ENCODE results near the gene GNRH2. TPM values are rescaled to one million over a fixed set of nuclear protein-coding genes. Genes with fewer than 3 reads are reported as not detected.

GNRH2 gene
- polyA plus RNA-seq, 1 of the 3 experiments (the other 2 are of a cell fraction), result 0.58 TPM

DNA sequence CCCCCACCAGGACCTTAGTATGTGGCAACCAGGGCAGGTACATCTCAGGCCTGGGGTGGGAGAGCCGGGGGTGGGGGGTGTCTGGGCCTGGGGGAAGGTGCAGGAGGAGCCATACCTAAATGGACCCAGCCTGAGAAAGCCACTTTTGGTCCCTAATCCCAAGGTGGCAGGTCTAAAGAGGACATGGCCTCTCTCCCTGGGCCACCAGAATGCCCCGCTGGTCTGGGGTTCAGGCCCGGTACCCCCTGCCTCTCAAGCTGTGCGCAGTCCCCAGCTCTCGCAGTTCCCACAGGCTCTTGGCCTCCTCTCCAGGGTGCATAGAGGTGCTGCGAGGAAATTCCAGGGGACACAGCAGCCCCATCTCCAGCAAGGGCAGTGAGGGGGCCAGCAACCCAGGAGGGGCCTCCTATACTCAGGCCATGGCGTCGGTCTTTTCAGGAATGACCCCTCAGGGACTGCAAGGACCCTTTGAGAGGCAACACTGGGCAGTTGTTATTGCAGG, 42.2 kb downstream of the GNRH2 start:
- H4K20me1 ChIP-seq (ENCODE audit: insufficient read depth), result no peaks in the 10 kb centered on the region
- H3K36me3 ChIP-seq (replicated peaks in 1 of 2; ENCODE audit: control insufficient read depth in 1 of 2, insufficient read depth in 2 of 2, low read length in 1 of 2), result no peaks in the 10 kb centered on the region
- no peak overlapping the region for H3K4me3 ChIP-seq (ENCODE audit: low read depth in 2 of 2, low read length in 1 of 2)
- no peaks in the 10 kb centered on the region for H3K9me3 ChIP-seq
- no peak overlapping the region for H3K4me2 ChIP-seq
- no peaks in the 10 kb centered on the region for H3K79me2 ChIP-seq (ENCODE audit: insufficient read depth)
- ChIA-PET POLR2A (interaction anchor here (0.5 kb wide), 1 partner anchor 35 kb away, joined by 3 read pairs; no protein-coding TSS in a partner anchor), CTCF (interaction anchor here (1.1 to 1.2 kb wide), 2 partner anchors 8 to 29 kb away, joined by 3 to 6 read pairs; no protein-coding TSS in a partner anchor)
- no peak for DNase-seq
- peaks cover 2 to 5% of the 10 kb centered on the region in 2 experiments; a peak in 2 of 4 replicates for H3K4me1 ChIP-seq (ENCODE audit: control insufficient read depth in 1 of 2, insufficient read depth in 2 of 2, low read depth in 1 of 2, low read length in 1 of 2)
- TF ChIP-seq, protein P1, sequence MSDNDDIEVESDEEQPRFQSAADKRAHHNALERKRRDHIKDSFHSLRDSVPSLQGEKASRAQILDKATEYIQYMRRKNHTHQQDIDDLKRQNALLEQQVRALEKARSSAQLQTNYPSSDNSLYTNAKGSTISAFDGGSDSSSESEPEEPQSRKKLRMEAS (IDR thresholded peaks at IDR 0.05; ENCODE audit: low read depth), result no peak
- no peak for TF ChIP-seq TCF12 (IDR thresholded peaks at IDR 0.05)
- no peak for TF ChIP-seq NRF1 (IDR thresholded peaks at IDR 0.05; ENCODE audit: low read depth, low read length)
- no peak for TF ChIP-seq TAF1 (IDR thresholded peaks at IDR 0.05; ENCODE audit: borderline replicate concordance, low read depth, low read length)
- TF ChIP-seq GATA2 (CRISPR knock-in tag; IDR thresholded peaks at IDR 0.05), result no peak
- no peak for TF ChIP-seq RXRA (IDR thresholded peaks at IDR 0.05; ENCODE audit: borderline replicate concordance, low read depth)
- TF ChIP-seq FOXJ3 (CRISPR knock-in tag; IDR thresholded peaks at IDR 0.05), result no peak
- TF ChIP-seq, protein P2, sequence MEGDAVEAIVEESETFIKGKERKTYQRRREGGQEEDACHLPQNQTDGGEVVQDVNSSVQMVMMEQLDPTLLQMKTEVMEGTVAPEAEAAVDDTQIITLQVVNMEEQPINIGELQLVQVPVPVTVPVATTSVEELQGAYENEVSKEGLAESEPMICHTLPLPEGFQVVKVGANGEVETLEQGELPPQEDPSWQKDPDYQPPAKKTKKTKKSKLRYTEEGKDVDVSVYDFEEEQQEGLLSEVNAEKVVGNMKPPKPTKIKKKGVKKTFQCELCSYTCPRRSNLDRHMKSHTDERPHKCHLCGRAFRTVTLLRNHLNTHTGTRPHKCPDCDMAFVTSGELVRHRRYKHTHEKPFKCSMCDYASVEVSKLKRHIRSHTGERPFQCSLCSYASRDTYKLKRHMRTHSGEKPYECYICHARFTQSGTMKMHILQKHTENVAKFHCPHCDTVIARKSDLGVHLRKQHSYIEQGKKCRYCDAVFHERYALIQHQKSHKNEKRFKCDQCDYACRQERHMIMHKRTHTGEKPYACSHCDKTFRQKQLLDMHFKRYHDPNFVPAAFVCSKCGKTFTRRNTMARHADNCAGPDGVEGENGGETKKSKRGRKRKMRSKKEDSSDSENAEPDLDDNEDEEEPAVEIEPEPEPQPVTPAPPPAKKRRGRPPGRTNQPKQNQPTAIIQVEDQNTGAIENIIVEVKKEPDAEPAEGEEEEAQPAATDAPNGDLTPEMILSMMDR (IDR thresholded peaks at IDR 0.05), result no peak
- no peak for TF ChIP-seq JUND (IDR thresholded peaks at IDR 0.05)
- TF ChIP-seq ELF1 (IDR thresholded peaks at IDR 0.05), result no peak
- no peak for TF ChIP-seq YY1 (IDR thresholded peaks at IDR 0.05; ENCODE audit: low read depth)
- TF ChIP-seq MXI1 (IDR thresholded peaks at IDR 0.05; ENCODE audit: low read depth, low read length), result no peak
- no peaks in the 10 kb centered on the region for H3K9me2 ChIP-seq
- H3K27me3 ChIP-seq (ENCODE audit: insufficient read depth), result no peaks in the 10 kb centered on the region
- WGBS (ENCODE audit: low lambda C conversion rate), result 89% methylated on average over 8 of the region's 8 CpGs
- H3F3A ChIP-seq (replicated peaks; ENCODE audit: insufficient read depth), result no peaks in the 10 kb centered on the region
- H2AFZ ChIP-seq (ENCODE audit: low read depth), result no peak overlapping the region
- H3K9ac ChIP-seq, result no peak overlapping the region
- H3K27ac ChIP-seq (ENCODE audit: low read depth in 2 of 2, low read length in 1 of 2), result no peak overlapping the region

DNA sequence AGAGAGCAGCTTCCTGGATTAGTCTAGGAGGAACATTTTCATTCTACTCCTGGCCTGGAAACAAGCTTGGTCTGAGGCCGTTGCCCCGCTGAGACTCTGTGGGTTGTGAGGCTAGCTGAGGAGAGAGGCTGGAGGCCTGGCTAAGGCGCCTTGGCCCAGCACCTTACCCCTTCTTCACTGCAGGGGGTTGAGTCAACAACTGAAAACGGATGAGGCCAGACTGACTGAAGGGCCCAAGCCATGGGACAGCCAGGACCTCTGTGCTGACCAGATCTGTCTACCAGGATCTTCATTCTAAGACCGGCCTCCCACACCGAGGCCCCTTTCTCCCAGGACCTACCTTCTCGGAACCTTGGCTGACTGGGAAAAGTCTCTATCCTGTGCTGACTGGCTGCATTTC, 44.6 kb downstream of the GNRH2 start:
- Histone ChIP-seq H3K4me1 (ENCODE audit: control insufficient read depth in 1 of 2, insufficient read depth in 2 of 2, low read depth in 1 of 2, low read length in 1 of 2) (no peaks in the 10 kb centered on the region), H3K9ac (no peak overlapping the region), H3F3A (replicated peaks; ENCODE audit: insufficient read depth) (no peaks in the 10 kb centered on the region), H3K27ac (ENCODE audit: low read depth in 2 of 2, low read length in 1 of 2) (no peak overlapping the region), H3K4me3 (ENCODE audit: low read depth in 2 of 2, low read length in 1 of 2) (no peak overlapping the region), H3K79me2 (ENCODE audit: insufficient read depth) (no peaks in the 10 kb centered on the region), H3K9me2 (no peaks in the 10 kb centered on the region), H3K27me3 (ENCODE audit: insufficient read depth) (no peaks in the 10 kb centered on the region), H3K4me2 (no peak overlapping the region), H3K36me3 (replicated peaks in 1 of 2; ENCODE audit: control insufficient read depth in 1 of 2, insufficient read depth in 2 of 2, low read length in 1 of 2) (no peaks in the 10 kb centered on the region), H4K20me1 (ENCODE audit: insufficient read depth) (no peaks in the 10 kb centered on the region), H3K9me3 (no peaks in the 10 kb centered on the region), H2AFZ (ENCODE audit: low read depth) (no peak overlapping the region)
- DNase-seq, result no peak
- CTCF ChIA-PET, result interaction anchor here (0.6 to 1.2 kb wide), 2 partner anchors 8 to 20 kb away, joined by 3 to 4 read pairs; no protein-coding TSS in a partner anchor
- WGBS (ENCODE audit: low lambda C conversion rate), result 74% methylated on average over 4 of the region's 7 CpGs
- POLR2A ChIA-PET, result no interaction called here
- TF ChIP-seq, protein P3, sequence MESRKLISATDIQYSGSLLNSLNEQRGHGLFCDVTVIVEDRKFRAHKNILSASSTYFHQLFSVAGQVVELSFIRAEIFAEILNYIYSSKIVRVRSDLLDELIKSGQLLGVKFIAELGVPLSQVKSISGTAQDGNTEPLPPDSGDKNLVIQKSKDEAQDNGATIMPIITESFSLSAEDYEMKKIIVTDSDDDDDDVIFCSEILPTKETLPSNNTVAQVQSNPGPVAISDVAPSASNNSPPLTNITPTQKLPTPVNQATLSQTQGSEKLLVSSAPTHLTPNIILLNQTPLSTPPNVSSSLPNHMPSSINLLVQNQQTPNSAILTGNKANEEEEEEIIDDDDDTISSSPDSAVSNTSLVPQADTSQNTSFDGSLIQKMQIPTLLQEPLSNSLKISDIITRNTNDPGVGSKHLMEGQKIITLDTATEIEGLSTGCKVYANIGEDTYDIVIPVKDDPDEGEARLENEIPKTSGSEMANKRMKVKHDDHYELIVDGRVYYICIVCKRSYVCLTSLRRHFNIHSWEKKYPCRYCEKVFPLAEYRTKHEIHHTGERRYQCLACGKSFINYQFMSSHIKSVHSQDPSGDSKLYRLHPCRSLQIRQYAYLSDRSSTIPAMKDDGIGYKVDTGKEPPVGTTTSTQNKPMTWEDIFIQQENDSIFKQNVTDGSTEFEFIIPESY (IDR thresholded peaks at IDR 0.05; ENCODE audit: borderline replicate concordance, low read depth), result no peak
- TF ChIP-seq EZH2phosphoT487 (IDR thresholded peaks at IDR 0.05; ENCODE audit: borderline replicate concordance, low read depth), result no peak
- TF ChIP-seq, protein P4, sequence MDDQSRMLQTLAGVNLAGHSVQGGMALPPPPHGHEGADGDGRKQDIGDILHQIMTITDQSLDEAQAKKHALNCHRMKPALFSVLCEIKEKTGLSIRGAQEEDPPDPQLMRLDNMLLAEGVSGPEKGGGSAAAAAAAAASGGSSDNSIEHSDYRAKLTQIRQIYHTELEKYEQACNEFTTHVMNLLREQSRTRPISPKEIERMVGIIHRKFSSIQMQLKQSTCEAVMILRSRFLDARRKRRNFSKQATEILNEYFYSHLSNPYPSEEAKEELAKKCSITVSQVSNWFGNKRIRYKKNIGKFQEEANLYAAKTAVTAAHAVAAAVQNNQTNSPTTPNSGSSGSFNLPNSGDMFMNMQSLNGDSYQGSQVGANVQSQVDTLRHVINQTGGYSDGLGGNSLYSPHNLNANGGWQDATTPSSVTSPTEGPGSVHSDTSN (IDR thresholded peaks at IDR 0.05), result no peak
- no peak for TF ChIP-seq POLR2AphosphoS5 (IDR thresholded peaks at IDR 0.05; ENCODE audit: low read depth, low read length)
- TF ChIP-seq TAF1 (IDR thresholded peaks at IDR 0.05; ENCODE audit: borderline replicate concordance, low read depth, low read length), result no peak
- no peak for TF ChIP-seq SMC3 (IDR thresholded peaks at IDR 0.05; ENCODE audit: low read depth, low read length)
- TF ChIP-seq, protein P5, sequence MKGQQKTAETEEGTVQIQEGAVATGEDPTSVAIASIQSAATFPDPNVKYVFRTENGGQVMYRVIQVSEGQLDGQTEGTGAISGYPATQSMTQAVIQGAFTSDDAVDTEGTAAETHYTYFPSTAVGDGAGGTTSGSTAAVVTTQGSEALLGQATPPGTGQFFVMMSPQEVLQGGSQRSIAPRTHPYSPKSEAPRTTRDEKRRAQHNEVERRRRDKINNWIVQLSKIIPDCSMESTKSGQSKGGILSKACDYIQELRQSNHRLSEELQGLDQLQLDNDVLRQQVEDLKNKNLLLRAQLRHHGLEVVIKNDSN (IDR thresholded peaks at IDR 0.05; ENCODE audit: borderline replicate concordance, low read depth), result no peak
- TF ChIP-seq RXRA (IDR thresholded peaks at IDR 0.05; ENCODE audit: borderline replicate concordance, low read depth), result no peak
- TF ChIP-seq ELF1 (IDR thresholded peaks at IDR 0.05), result no peak
- TF ChIP-seq SIN3A (IDR thresholded peaks at IDR 0.05; ENCODE audit: borderline replicate concordance, low read depth, low read length), result no peak
- no peak for TF ChIP-seq CHD2 (IDR thresholded peaks at IDR 0.05; ENCODE audit: low read length, partially characterized antibody)
- TF ChIP-seq MXI1 (IDR thresholded peaks at IDR 0.05; ENCODE audit: low read depth, low read length), result no peak
- TF ChIP-seq JUND (IDR thresholded peaks at IDR 0.05), result no peak
